Measurements from ENCODE around the gene GID8. TPM values are rescaled to one million over a fixed set of nuclear protein-coding genes. Genes with fewer than 3 reads are reported as not detected.

Gene GID8
- total RNA-seq, 2 donors from 2014 or later, result 16.8 to 18.7 TPM

- Histone ChIP-seq H3K4me3 (peak overlapping the region; percentile 9 to 45), H3K9me3 (no peaks in the 10 kb centered on the region), H3K36me3 (no peaks in the 10 kb centered on the region), H3K27ac (no peak overlapping the region), H3K4me1 (peaks cover 0 to 8% of the 10 kb centered on the region in 2 donors), H3K27me3 (peaks cover 7 to 18% of the 10 kb centered on the region in 2 donors)
- no peak for TF ChIP-seq CTCF (IDR thresholded peaks at IDR 0.05)
- DNase-seq (ENCODE audit: low spot score), result no peak
Observed at GRCh38 chr20:62972845-62973745, 35.1 kb downstream of the GID8 start.

GRCh38 chr20:62975251-62975760 is 37.4 kb downstream of the GID8 start:
- no peak for TF ChIP-seq CTCF (IDR thresholded peaks at IDR 0.05)
- Histone ChIP-seq H3K4me1 (peaks cover 0 to 8% of the 10 kb centered on the region in 2 donors), H3K4me3 (no peak overlapping the region), H3K27me3 (peaks cover 7 to 23% of the 10 kb centered on the region in 2 donors), H3K36me3 (no peaks in the 10 kb centered on the region), H3K27ac (no peak overlapping the region), H3K9me3 (no peaks in the 10 kb centered on the region)
- DNase-seq (ENCODE audit: low spot score), result no peak

- H3K4me3 ChIP-seq, result no peak overlapping the region
- H3K4me1 ChIP-seq, result peaks cover 0 to 8% of the 10 kb centered on the region in 2 donors
- no peak overlapping the region for H3K27ac ChIP-seq
- peaks cover 7 to 23% of the 10 kb centered on the region in 2 donors for H3K27me3 ChIP-seq
- no peak for DNase-seq (ENCODE audit: low spot score)
- no peak for TF ChIP-seq CTCF (IDR thresholded peaks at IDR 0.05)
- H3K36me3 ChIP-seq, result no peaks in the 10 kb centered on the region
- H3K9me3 ChIP-seq, result no peaks in the 10 kb centered on the region
Observed at GRCh38 chr20:62975812-62976508, 38.0 kb downstream of the GID8 start.

GRCh38 chr20:62976886-62977285 is 38.9 kb downstream of the GID8 start:
- no peak for DNase-seq (ENCODE audit: low spot score)
- TF ChIP-seq CTCF (IDR thresholded peaks at IDR 0.05), result no peak
- no peak overlapping the region for H3K27ac ChIP-seq
- H3K9me3 ChIP-seq, result no peaks in the 10 kb centered on the region
- H3K4me3 ChIP-seq, result no peak overlapping the region
- peaks cover 7 to 23% of the 10 kb centered on the region in 2 donors for H3K27me3 ChIP-seq
- H3K4me1 ChIP-seq, result peaks cover 0 to 8% of the 10 kb centered on the region in 2 donors
- H3K36me3 ChIP-seq, result no peaks in the 10 kb centered on the region

GRCh38 chr20:62977613-62978560 is 39.9 kb downstream of the GID8 start:
- Histone ChIP-seq H3K27me3 (peaks cover 7 to 23% of the 10 kb centered on the region in 2 donors), H3K9me3 (no peaks in the 10 kb centered on the region), H3K4me1 (peaks cover 0 to 2% of the 10 kb centered on the region in 2 donors), H3K36me3 (no peaks in the 10 kb centered on the region), H3K27ac (no peak overlapping the region), H3K4me3 (no peak overlapping the region)
- no peak for DNase-seq (ENCODE audit: low spot score)
- TF ChIP-seq CTCF (IDR thresholded peaks at IDR 0.05), result no peak
